ENCODE results near the gene OTUD1.
"Not testable (repeated sequence)": the region's sequence is repeated elsewhere in the genome, so short reads cannot be mapped to it uniquely, and the experiment has no call there.

GRCh38 chr10:23390408-23390807, 48.5 kb upstream of the OTUD1 start:
- TF ChIP-seq CTCF (conservative IDR thresholded peaks at IDR 0.05; ENCODE audit: low read depth, low read length); EZH2 (IDR thresholded peaks at IDR 0.05; ENCODE audit: borderline replicate concordance, low read depth, low read length, poor library complexity, severe bottlenecking): not testable (repeated sequence)

Measured in A673 (cell line).